Skeletal muscle tissue (tissue), 4 donors: Measurements from ENCODE around the gene SUSD5. TPM values are rescaled to one million over a fixed set of nuclear protein-coding genes. Genes with fewer than 3 reads are reported as not detected.

ENCODE experiments used
- H3K27ac ChIP-seq: one replicate; pipeline ENCODE4 v1.7.0; 2013; ENCODE audit warnings: mild to moderate bottlenecking, low read depth, low read length, inconsistent platforms
- H3K27me3 ChIP-seq, 3 donors: one replicate each; pipeline ENCODE4 v1.7.0; 2013; ENCODE audit warnings: low read length in 3 of 3; ENCODE audit not compliant: control insufficient read depth in 3 of 3, insufficient read depth in 3 of 3
- H3K36me3 ChIP-seq, 3 donors: one replicate each; pipeline ENCODE4 v1.7.0; 2013; ENCODE audit warnings: low read length in 3 of 3; ENCODE audit not compliant: control insufficient read depth in 3 of 3, insufficient read depth in 3 of 3
- H3K4me1 ChIP-seq, 3 donors: one replicate each; pipeline ENCODE4 v1.7.0; 2013; ENCODE audit warnings: low read length in 3 of 3, mild to moderate bottlenecking in 3 of 3; ENCODE audit not compliant: control insufficient read depth in 3 of 3, insufficient read depth in 3 of 3
- H3K4me3 ChIP-seq, 3 donors: one replicate each; pipeline ENCODE4 v1.7.0; 2013; ENCODE audit warnings: low read length in 3 of 3
- H3K9ac ChIP-seq, 3 donors: one replicate each; pipeline ENCODE4 v1.7.0; 2013; ENCODE audit warnings: low read length in 3 of 3, mild to moderate bottlenecking in 3 of 3, moderate library complexity in 2 of 3, low read depth in 1 of 3
- H3K9me3 ChIP-seq, 3 donors: one replicate each; pipeline ENCODE4 v1.7.0; 2013; ENCODE audit warnings: low read length in 3 of 3; ENCODE audit not compliant: control insufficient read depth in 3 of 3
- total RNA-seq: library from RNA; depleted of rRNA; stranded (reverse); fragments of >200 nt; gene quantifications from one replicate; pipeline ENCODE4 v1.2.3, GENCODE V29; 2014
- donor health status: Osteomylitis.

The SUSD5 gene
- total RNA-seq, 1 donor from 2014 or later: 2.6 TPM

DNA sequence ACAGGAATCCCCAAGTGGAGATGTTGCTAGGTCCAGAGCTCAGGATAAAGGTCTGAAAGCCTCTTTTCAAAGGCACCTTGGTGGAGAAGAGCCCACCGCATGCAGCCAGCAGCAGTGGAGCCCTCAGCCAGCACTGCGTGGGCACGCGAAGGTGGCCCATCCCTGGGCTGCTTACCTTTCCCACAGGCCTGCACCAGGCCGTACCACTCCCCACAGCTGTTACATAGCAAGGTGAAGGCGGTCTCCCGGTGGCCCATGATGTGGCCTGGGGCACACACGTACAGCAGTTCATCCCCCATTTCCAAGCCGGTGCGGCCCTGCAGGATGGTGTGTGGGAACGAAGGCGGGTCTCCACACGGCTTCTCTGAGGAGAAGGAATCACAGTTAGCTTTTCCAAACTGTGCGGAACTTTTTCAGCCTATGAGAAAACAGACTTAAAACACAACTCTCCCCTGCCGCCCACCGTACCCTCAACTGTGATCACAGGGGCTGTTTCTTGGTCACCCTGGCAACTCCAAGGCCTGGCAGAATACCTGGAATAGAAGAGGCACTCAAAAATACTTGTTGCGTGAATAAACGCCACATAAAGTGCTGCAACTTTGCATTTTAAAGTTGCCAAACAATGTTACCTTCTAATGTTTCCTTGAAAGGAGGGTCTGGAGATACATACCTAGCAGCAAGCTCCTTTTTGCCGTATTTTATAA lies 43.7 kb downstream of the SUSD5 start:
- H3K4me1 ChIP-seq: peaks cover 0 to 3% (median 0%) of the 10 kb centered on the region in 3 donors
- no peak overlapping the region for H3K4me3 ChIP-seq
- no peaks in the 10 kb centered on the region for H3K27me3 ChIP-seq
- H3K36me3 ChIP-seq: no peaks in the 10 kb centered on the region
- H3K9me3 ChIP-seq: peaks cover 0 to 3% (median 0%) of the 10 kb centered on the region in 3 donors
- no peak overlapping the region for H3K27ac ChIP-seq
- no peak overlapping the region for H3K9ac ChIP-seq

DNA sequence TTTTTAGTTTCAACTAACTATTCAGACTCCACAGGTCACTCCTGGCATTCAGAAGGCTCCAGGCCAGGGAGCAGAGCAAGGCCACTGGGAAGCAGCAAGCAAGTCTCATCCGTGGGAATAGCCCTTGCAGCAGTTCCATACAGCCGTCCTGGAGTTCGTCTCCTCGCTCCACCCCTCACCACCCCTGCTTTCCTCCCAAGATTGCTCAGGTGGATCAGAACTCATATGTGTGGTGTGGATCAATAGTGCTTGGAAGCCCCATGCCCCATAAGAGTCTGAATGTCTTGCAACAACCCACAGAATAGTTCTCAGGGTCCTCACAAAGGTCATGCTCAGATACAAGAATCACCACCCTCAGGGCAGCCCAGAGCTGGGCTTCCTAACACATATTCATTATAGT lies 44.5 kb downstream of the SUSD5 start:
- Histone ChIP-seq H3K4me1 (peaks cover 0 to 3% (median 0%) of the 10 kb centered on the region in 3 donors), H3K27ac (no peak overlapping the region)

DNA sequence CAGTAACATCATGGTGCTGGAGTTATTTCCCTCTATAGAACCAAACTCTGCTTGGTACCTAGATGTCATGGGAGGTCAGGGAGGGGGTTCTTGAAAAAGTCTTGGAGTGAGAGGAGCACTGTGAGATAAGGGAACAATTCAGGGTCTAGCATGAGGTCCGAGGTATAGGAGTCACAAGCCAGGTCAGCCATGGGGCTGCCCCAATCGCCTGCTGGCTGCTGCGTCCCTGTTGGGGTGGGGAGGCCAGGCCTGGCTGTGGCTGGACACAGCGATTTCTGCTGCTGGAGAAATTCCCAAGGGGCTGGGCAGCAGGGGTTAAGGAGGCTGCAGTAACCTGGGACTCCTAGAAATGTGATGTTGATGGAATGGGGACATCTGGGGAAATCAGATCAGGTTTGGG lies 44.9 kb downstream of the SUSD5 start:
- H3K36me3 ChIP-seq: no peaks in the 10 kb centered on the region
- no peaks in the 10 kb centered on the region for H3K27me3 ChIP-seq
- no peak overlapping the region for H3K27ac ChIP-seq
- H3K9me3 ChIP-seq: no peaks in the 10 kb centered on the region
- H3K9ac ChIP-seq: no peak overlapping the region
- peaks cover 0 to 3% (median 0%) of the 10 kb centered on the region in 3 donors for H3K4me1 ChIP-seq
- H3K4me3 ChIP-seq: no peak overlapping the region

More for the DNA sequence above, 44.5 kb downstream of the SUSD5 start:
- H3K27me3 ChIP-seq: no peaks in the 10 kb centered on the region
- H3K36me3 ChIP-seq: no peaks in the 10 kb centered on the region
- peaks cover 0 to under 1% (median 0%) of the 10 kb centered on the region in 3 donors for H3K9me3 ChIP-seq
- no peak overlapping the region for H3K9ac ChIP-seq
- H3K4me3 ChIP-seq: no peak overlapping the region

DNA sequence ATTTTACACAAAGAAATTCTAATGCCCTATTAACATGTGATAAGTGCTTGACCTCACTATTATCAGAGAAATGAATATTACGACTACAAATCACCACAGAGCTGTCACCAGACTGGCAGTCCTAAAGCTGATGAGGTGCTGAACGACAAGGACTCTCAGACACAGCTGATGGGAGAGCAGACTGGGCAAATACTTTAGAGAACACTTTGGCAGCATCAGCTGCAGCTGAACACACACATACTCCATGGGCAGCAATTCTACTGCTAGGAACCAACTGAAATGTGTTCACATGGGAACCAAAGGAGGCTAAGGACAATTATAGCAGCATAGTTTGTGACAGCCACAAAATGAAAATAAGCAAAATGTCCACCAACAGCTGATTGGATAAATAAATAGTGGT lies 45.5 kb downstream of the SUSD5 start:
- Histone ChIP-seq H3K4me3 (no peak overlapping the region), H3K4me1 (peaks cover 0 to 3% (median 0%) of the 10 kb centered on the region in 3 donors), H3K27ac (no peak overlapping the region), H3K9ac (no peak overlapping the region), H3K9me3 (no peaks in the 10 kb centered on the region), H3K27me3 (no peaks in the 10 kb centered on the region), H3K36me3 (no peaks in the 10 kb centered on the region)

DNA sequence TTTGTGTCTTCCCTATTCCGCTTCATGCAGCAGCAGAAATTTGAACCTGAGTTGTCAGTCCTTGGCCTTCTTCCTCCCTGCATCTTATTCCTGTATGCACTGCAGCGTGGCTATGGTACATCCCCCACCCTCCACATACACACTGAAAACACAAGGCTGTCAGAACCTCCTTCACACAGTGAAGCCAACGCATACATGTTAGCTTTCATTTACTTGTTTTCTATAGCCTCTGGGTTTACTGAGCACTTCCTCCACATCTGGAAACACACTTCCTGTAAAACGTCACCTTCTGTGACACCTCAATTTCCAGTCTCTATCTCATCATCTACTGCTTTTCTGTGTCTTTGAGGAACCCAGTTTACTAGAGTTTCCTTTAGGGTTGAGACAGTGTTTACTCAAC lies 47.0 kb downstream of the SUSD5 start:
- H3K4me1 ChIP-seq: peaks cover 0 to 3% (median 0%) of the 10 kb centered on the region in 3 donors
- no peaks in the 10 kb centered on the region for H3K27me3 ChIP-seq
- H3K36me3 ChIP-seq: no peaks in the 10 kb centered on the region
- H3K9me3 ChIP-seq: no peaks in the 10 kb centered on the region
- no peak overlapping the region for H3K9ac ChIP-seq
- no peak overlapping the region for H3K4me3 ChIP-seq
- H3K27ac ChIP-seq: no peak overlapping the region

DNA sequence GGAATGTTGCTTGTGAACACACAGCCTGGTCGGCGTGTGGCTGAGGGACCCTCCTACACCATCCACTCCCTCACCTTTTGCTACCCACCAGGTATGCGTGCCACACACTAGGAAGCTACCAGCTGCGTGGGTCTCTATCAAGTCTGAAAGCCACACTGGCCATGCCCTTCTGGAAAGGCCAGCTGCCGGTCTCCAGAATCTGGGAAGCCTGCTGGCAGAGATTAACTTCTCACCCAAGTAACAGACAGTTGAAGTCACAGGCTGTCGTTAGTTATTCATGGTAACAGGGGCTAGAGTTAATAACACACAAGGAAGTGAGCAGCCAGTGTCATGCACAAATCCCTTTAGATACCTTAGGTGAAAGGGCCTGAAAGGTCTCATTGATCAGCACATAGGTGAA lies 48.1 kb downstream of the SUSD5 start:
- Histone ChIP-seq H3K27me3 (no peaks in the 10 kb centered on the region), H3K9me3 (no peaks in the 10 kb centered on the region), H3K4me1 (peaks cover 0 to 3% (median 0%) of the 10 kb centered on the region in 3 donors)

DNA sequence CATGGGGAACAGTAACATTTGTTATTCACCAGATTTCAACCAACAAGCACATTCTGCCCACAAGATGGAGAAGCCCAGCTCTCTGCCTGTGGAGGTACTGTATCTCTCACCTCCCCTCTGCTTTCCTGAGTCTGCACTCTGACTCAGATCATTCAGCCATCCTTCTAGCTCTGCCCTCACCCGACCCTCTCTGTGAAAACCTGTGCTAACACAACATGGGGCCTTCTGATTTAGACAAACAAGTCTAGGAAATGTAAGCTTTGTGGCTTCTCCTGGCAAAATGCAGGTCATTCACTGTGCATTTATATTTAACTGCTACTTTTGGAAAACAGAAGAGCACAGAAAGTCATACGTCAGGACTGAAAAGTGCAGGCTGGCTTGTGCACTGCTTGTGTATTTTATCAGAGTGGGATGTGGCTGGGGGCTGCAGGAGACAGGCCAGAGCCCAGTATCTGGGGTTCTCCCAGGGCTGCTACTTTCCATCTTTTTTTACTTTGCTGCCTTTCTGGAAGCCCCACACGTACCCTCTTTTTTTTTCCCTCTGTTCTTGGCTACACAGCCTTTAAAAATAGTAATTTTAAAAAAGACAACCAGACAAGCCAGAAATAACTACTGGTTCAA lies 50.8 kb downstream of the SUSD5 start:
- Histone ChIP-seq H3K9me3 (no peaks in the 10 kb centered on the region), H3K9ac (no peak overlapping the region), H3K27ac (no peak overlapping the region), H3K27me3 (no peaks in the 10 kb centered on the region), H3K36me3 (no peaks in the 10 kb centered on the region), H3K4me1 (no peaks in the 10 kb centered on the region), H3K4me3 (no peak overlapping the region)

More for the DNA sequence above, 48.1 kb downstream of the SUSD5 start:
- no peak overlapping the region for H3K27ac ChIP-seq
- H3K36me3 ChIP-seq: no peaks in the 10 kb centered on the region
- no peak overlapping the region for H3K9ac ChIP-seq
- no peak overlapping the region for H3K4me3 ChIP-seq

DNA sequence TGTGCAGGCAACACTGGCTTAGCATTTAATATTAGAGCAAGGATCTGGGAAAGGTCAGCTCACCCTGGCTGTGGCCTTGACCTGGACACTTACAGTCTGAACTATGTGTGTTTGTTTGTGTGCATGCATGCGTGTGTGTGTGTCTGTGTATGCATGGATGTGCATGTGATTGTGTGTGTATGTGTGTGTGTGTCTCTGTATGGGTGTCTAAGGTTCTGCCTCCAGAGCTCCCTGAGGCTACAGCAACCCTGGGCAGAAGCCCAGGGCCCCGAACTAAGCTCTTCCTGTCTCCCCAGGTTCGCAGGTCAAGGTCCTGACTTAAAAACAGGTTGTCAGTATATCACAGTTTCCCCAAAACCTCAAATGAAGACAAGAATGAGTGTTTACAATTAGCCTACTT lies 51.3 kb downstream of the SUSD5 start:
- Histone ChIP-seq H3K9ac (no peak overlapping the region), H3K36me3 (no peaks in the 10 kb centered on the region), H3K4me3 (no peak overlapping the region), H3K9me3 (no peaks in the 10 kb centered on the region), H3K27me3 (no peaks in the 10 kb centered on the region), H3K4me1 (no peaks in the 10 kb centered on the region), H3K27ac (no peak overlapping the region)

DNA sequence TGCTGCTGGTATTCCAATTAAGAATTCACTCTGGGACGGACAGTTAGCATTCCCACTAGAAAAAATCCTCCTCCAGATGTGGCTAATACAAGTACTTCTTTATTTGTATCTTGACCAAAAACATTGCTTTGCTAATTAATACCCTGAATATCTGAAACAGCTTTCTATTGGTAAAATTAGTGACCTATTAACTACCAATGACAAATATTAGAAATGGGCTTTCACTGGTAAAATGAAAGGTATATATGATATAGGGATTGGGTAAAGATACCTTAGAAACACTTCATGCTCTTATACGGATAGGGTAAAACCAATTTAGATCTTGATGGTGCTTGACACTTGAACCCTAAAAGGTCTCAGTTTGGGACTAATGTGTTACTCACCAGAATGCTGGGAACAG lies 52.5 kb downstream of the SUSD5 start:
- H3K4me3 ChIP-seq: no peak overlapping the region
- H3K4me1 ChIP-seq: no peaks in the 10 kb centered on the region
- no peaks in the 10 kb centered on the region for H3K9me3 ChIP-seq
- H3K36me3 ChIP-seq: no peaks in the 10 kb centered on the region
- no peaks in the 10 kb centered on the region for H3K27me3 ChIP-seq
- no peak overlapping the region for H3K9ac ChIP-seq
- H3K27ac ChIP-seq: no peak overlapping the region

DNA sequence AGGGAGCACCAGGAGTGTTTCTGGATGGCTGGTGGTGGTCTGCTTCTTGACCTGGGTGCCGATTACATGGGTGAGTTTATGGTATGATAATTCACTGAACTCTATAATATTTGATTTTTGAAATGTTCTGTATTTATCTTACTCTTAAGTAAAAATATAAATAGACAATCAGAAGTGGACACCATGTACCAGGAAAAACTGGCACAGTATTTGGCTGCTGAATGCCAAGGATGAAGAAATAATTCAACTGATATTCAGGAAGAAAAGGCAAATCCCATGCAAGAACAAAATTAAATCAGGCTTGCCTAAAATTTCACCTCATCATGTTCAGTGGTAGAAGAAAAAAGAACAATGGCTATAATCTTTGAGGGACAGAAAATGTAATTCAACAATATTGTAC lies 53.2 kb downstream of the SUSD5 start:
- H3K27me3 ChIP-seq: no peaks in the 10 kb centered on the region
- H3K4me1 ChIP-seq: no peaks in the 10 kb centered on the region
- no peak overlapping the region for H3K27ac ChIP-seq
- no peak overlapping the region for H3K4me3 ChIP-seq
- H3K36me3 ChIP-seq: no peaks in the 10 kb centered on the region
- no peaks in the 10 kb centered on the region for H3K9me3 ChIP-seq
- no peak overlapping the region for H3K9ac ChIP-seq
